ENCODE measurements around the gene ZNF669.

Gene ZNF669

GRCh38 chr1:247105966-247106365 lies 1.8 kb upstream of the ZNF669 start:
- no peak overlapping the region for H3K27ac ChIP-seq
- H3K36me3 ChIP-seq (ENCODE audit: control insufficient read depth, insufficient read depth, low read length), result peaks cover 4% of the 10 kb centered on the region
- H3K4me2 ChIP-seq (ENCODE audit: low read length), result no peak overlapping the region
- H3K27me3 ChIP-seq (ENCODE audit: control insufficient read depth, insufficient read depth, low read length), result no peaks in the 10 kb centered on the region
- H3K9me3 ChIP-seq (ENCODE audit: control insufficient read depth, low read length), result no peaks in the 10 kb centered on the region
- H3K4me3 ChIP-seq (ENCODE audit: low read depth, low read length), result no peak overlapping the region
- H3K9ac ChIP-seq, result no peak overlapping the region
- H3K79me2 ChIP-seq, result no peaks in the 10 kb centered on the region
- no peak for TF ChIP-seq CTCF (IDR thresholded peaks at IDR 0.05)
- H2AFZ ChIP-seq, result no peak overlapping the region
- no peaks in the 10 kb centered on the region for H3K4me1 ChIP-seq

GRCh38 chr1:247104965-247105364 lies 809 bp upstream of the ZNF669 start:
- Histone ChIP-seq H3K79me2 (no peaks in the 10 kb centered on the region), H3K4me2 (ENCODE audit: low read length) (no peak overlapping the region), H3K36me3 (ENCODE audit: control insufficient read depth, insufficient read depth, low read length) (peaks cover 11% of the 10 kb centered on the region), H3K27me3 (ENCODE audit: control insufficient read depth, insufficient read depth, low read length) (no peaks in the 10 kb centered on the region), H3K4me3 (ENCODE audit: low read depth, low read length) (no peak overlapping the region), H2AFZ (no peak overlapping the region), H3K9ac (no peak overlapping the region), H3K4me1 (no peaks in the 10 kb centered on the region), H3K27ac (no peak overlapping the region), H3K9me3 (ENCODE audit: control insufficient read depth, low read length) (no peaks in the 10 kb centered on the region)
- no peak for TF ChIP-seq CTCF (IDR thresholded peaks at IDR 0.05)

GRCh38 chr1:247102381-247102780 lies 1.8 kb downstream of the ZNF669 start:
- Histone ChIP-seq H3K79me2 (no peaks in the 10 kb centered on the region), H3K27me3 (ENCODE audit: control insufficient read depth, insufficient read depth, low read length) (no peaks in the 10 kb centered on the region), H3K4me3 (ENCODE audit: low read depth, low read length) (peak overlapping the region; percentile 13), H3K36me3 (ENCODE audit: control insufficient read depth, insufficient read depth, low read length) (peaks cover 11% of the 10 kb centered on the region), H2AFZ (no peak overlapping the region), H3K4me1 (no peaks in the 10 kb centered on the region), H3K9ac (no peak overlapping the region), H3K4me2 (ENCODE audit: low read length) (no peak overlapping the region), H3K9me3 (ENCODE audit: control insufficient read depth, low read length) (no peaks in the 10 kb centered on the region), H3K27ac (no peak overlapping the region)
- TF ChIP-seq CTCF (IDR thresholded peaks at IDR 0.05), result no peak

- no peaks in the 10 kb centered on the region for H3K9me3 ChIP-seq (ENCODE audit: control insufficient read depth, low read length)
- no peaks in the 10 kb centered on the region for H3K4me1 ChIP-seq
- no peak overlapping the region for H3K4me2 ChIP-seq (ENCODE audit: low read length)
- TF ChIP-seq CTCF (IDR thresholded peaks at IDR 0.05), result no peak
- no peak overlapping the region for H2AFZ ChIP-seq
- H3K9ac ChIP-seq, result no peak overlapping the region
- no peaks in the 10 kb centered on the region for H3K79me2 ChIP-seq
- no peak overlapping the region for H3K4me3 ChIP-seq (ENCODE audit: low read depth, low read length)
- H3K27ac ChIP-seq, result no peak overlapping the region
- H3K36me3 ChIP-seq (ENCODE audit: control insufficient read depth, insufficient read depth, low read length), result peaks cover 11% of the 10 kb centered on the region
- no peaks in the 10 kb centered on the region for H3K27me3 ChIP-seq (ENCODE audit: control insufficient read depth, insufficient read depth, low read length)
Observed at GRCh38 chr1:247100676-247101279, 3.4 kb downstream of the ZNF669 start.

- Histone ChIP-seq H3K27me3 (ENCODE audit: control insufficient read depth, insufficient read depth, low read length) (no peaks in the 10 kb centered on the region), H3K4me1 (no peaks in the 10 kb centered on the region), H3K4me2 (ENCODE audit: low read length) (no peak overlapping the region), H2AFZ (no peak overlapping the region), H3K9me3 (ENCODE audit: control insufficient read depth, low read length) (no peaks in the 10 kb centered on the region), H3K9ac (no peak overlapping the region), H3K36me3 (ENCODE audit: control insufficient read depth, insufficient read depth, low read length) (peaks cover 7% of the 10 kb centered on the region), H3K4me3 (ENCODE audit: low read depth, low read length) (no peak overlapping the region), H3K79me2 (no peaks in the 10 kb centered on the region), H3K27ac (no peak overlapping the region)
- TF ChIP-seq CTCF (IDR thresholded peaks at IDR 0.05), result no peak
Observed at GRCh38 chr1:247096958-247097357, 7.2 kb downstream of the ZNF669 start.

Measured in parathyroid adenoma (tissue), 2 donors.